T-helper 1 cell (primary cell): Measurements from ENCODE around the gene TRPM3.

Experiments used
- DNase-seq, 5 donors: peaks; one replicate each; pipeline ENCODE4 v3.0.0-alpha.2; 2012 to 2020

The TRPM3 gene

GRCh38 chr9:70883963-70884793 is 237.2 kb downstream of the TRPM3 start:
- no peak for DNase-seq

GRCh38 chr9:70883056-70883455 is 238.4 kb downstream of the TRPM3 start:
- DNase-seq, result no peak

DNA sequence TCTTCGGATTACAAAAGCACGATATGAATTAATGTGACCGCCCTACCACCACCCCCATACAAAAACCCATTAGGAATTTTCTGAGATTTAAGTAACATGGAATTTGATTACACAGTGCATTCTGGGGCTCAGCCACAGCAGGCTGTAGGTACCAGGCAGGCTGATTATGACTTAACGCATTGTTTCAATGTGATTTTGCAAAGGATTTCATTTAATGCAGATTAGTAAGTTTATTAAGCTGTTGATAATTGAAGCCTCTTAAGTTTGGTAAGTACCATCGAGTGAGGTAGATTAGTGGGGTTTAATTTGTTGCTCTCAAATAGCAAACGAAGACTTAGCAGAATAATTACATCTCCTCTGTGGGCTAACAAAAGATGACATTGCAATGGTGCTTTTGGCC is 240.1 kb downstream of the TRPM3 start:
- DNase-seq, result no peak

GRCh38 chr9:70880535-70880934 is 240.9 kb downstream of the TRPM3 start:
- no peak for DNase-seq

DNA sequence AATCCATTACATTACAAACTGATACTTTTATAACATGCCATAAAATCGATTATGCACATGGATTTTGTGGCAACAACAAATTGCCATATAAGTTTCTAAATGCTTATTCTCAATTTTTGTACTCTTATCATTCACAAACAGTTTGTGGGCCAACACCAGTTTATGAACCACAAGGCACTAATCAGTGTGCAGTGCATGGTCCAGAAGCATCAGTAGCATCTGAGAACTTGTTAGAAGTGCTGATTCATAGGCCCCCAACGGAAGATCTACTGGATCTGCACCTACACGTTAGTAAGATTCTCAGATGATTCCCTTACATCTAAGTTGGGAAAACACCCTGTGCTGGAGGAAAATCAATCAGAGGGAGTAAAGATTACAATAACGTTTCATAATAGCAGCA is 242.8 kb downstream of the TRPM3 start:
- DNase-seq, result no peak

- no peak for DNase-seq
Measured at GRCh38 chr9:70874451-70874850, 247.0 kb downstream of the TRPM3 start.

GRCh38 chr9:70873506-70873905 is 247.9 kb downstream of the TRPM3 start:
- no peak for DNase-seq

GRCh38 chr9:70868661-70869652 is 252.5 kb downstream of the TRPM3 start:
- DNase-seq, result no peak

DNA sequence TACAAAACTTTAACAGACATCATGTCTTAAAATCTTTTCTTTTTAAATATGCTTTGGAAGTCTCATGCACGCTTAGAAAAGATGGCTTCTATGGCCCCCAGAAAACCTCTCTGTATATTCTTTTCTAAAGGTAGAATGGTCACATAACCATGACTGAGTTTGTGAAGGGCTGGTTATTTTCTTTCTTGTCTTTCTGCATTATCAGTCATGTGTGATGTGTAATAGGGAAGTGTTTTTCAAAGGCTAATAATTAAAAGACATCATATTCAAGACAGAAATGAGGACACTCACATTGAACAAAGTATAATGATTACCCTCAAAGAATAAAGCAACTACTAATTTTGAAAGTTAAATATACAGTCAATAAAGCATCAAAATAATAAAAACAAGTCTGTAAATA is 253.4 kb downstream of the TRPM3 start:
- DNase-seq, result no peak

DNA sequence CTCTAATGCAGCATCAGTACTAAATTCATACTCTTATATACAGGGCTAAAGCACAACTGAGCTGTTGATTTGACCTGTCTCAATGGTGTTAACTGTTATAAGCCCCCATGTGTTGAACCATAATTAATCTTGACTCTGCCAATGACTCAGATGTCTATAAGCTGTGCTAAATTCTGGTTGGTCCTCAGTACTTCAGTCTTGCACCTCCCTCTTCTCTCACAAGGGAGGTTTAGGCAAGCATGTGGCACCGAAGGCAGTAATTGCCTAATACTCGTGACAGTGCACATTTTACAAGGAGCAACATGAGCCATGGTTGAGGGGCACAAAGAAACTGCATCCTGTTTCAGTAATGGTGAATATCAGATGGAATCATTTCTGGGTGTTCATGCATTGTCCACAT is 255.9 kb downstream of the TRPM3 start:
- no peak for DNase-seq

- no peak for DNase-seq
Measured at GRCh38 chr9:70861797-70862196, 259.6 kb downstream of the TRPM3 start.

DNA sequence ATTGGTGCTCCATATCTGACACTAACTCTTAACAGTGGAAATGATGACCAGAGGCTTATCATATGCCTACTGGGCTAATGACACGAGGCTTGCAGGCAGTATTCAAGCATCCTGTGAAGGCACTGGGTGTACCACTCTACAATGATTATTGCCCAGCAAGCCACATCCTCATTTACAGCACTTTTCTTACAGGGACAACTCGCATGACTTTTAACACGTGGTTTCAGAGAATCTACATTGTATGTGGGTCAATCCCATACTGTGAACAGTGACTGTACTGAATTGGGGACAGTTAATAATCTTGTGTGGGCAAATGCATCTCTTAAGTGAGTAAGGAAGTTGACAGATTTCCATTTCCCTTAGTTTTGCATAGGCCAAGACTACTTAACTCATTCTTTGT is 260.0 kb downstream of the TRPM3 start:
- DNase-seq, result no peak

DNA sequence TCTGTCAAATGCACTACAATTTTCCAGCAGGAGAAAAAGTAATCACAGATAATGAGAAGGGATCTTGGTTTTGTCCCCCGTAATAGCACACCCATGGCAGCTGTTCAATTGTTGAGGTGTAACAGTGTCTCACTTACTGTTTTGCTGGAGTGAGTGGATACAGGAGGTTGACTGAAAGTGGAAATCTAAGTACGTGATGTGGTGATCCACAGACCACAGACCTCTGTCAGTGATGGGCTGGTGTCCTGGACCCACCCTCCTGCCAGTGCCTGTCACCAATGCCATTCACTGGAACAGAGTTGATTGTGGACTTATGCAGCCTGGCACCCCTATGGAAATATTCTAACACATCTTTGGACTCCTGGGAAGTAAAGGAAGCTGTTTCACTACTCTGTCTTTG is 261.7 kb downstream of the TRPM3 start:
- DNase-seq, result no peak

GRCh38 chr9:70856411-70856810 is 265.0 kb downstream of the TRPM3 start:
- DNase-seq, result no peak

DNA sequence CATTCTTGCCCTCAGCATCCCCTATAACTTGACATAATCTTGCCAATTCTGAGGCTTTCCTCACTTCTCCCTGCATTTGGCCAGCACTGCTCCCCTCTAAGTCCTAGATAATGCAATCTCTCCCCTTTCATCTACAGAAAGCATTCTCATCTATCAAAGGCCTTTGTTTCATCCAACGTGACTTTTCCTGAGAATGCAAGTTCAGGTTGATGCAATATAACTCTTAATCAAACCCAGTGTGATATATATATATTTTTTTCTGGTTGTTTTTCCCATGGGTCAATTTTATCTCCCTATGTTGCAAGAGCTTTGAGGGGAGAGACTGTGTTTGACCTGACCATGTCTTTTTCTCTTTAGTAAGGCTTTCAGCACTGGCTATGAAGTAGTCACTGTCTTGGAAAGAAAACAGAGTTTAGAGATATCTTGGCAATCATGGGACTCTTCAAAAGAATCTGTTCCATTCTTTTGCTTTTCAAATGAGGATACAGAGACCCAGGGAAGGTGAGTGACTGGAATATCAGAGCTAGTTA is 268.6 kb downstream of the TRPM3 start:
- no peak for DNase-seq

GRCh38 chr9:70840266-70840665 is 281.2 kb downstream of the TRPM3 start:
- no peak for DNase-seq

DNA sequence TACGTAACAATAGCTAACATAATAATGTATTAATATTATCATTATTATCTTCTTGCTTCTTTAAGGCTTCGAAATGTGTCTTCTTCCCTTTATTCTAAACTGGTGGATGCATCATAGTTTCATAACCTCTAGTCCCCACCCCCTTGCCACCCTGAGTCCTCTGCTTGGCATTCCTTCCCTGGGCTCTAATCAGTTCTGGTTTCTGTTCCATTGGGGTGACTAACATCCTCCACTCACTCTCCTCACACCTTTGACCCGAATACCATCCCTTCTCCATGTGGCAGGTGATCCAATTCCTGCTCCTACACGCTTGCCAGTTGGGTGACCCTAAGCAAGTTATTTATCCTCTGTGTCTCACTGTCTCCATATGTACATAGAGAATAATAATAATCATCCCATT is 286.1 kb downstream of the TRPM3 start:
- no peak for DNase-seq

DNA sequence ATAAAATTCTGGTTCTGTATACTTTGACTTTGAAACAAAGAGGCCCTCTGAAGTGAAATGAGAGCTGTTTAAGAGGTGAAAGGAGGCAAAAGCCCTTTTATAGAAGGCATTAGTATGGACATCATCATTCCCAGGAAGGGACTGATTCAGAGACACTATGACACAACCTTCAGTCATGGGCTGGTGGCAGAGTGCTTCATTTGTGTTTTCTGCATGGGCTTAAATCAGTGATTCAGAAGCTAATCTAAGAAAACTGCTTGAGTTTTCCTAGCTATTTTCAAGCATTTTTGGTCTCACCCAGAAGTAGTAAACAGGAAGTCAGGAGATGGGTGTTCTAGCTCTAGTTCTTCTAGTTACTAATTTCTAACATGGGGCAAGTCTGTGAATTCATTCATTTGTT is 288.9 kb downstream of the TRPM3 start:
- no peak for DNase-seq

DNA sequence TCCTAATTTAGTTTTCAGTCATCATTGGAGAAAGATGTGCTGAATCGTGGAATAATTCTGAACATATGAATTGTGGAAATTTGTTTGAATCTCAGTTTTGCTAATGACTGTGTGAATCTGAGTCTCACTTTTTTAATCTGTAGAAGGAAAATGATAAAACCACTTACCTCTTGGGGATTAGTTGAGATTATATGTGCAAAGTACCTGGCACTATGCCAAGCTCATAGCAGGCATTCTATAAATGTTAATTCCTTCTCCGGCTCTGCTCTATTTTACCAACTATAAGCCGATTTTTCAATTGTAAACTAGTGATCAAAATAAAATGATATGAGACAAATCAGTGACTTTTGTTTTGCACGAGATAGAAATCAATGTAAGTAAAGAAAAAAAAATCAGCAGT is 290.8 kb downstream of the TRPM3 start:
- DNase-seq, result no peak

DNA sequence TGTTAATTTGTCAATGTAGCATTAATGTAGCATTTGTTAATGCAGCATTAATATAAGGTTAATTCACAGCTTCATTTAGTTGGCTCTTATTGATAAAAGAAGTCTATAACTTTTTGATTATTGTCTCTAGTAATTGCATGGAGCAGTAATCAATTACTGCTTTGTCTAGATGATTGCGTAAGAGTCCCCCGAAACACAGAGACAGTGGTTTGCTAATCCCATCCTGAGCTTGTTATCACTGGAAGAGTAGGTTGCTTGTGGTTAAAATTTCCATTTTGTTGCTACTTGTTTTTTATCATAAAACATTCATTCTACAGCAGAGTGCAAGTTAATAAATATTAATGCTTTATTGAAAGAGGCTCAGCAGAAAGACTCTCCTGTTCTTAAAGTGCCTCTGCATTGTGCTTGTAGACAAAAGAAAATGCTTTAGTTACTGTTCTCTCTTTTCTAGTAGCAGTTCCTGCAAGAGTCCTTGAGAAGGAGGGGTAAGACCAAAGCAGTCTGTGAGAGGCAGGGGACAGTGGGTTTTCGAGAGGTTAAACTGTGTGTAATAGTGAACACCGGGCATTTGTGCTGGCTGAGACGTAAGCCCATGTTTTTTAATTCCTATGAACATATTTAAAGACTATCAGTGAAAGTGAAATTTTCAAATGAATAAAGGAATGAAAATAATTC is 291.7 kb downstream of the TRPM3 start:
- no peak for DNase-seq

- no peak for DNase-seq
Measured at GRCh38 chr9:70826562-70826961, 294.9 kb downstream of the TRPM3 start.

DNA sequence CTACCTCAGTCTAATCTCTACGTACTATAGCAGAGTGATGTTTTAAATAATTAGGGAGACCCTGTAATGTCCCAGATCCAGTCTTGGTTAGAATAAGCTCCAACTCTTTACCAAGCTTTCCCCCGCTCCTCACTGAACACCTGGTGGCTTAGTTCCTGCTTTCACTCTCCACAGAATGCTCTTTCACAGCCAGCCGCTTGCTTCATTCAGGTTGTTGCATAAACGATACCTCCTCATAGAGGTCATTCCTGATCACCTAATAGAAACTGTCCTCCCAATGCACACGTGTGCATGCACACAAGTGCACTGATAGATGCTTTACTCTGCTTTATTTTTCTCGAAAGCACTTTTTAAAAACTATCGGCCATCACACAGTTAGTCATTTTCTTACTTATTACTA is 298.1 kb downstream of the TRPM3 start:
- no peak for DNase-seq

- DNase-seq, result no peak
Measured at GRCh38 chr9:70817311-70817710, 304.1 kb downstream of the TRPM3 start.
